SK-N-SH treated with all-trans-retinoic acid at 6 μM for 48 hours (cell line): ENCODE data around the gene ASNSD1.

Source experiments
- ATAC-seq: fragments of 200-7000 bp; cut with Tn5 transposase; 3 replicates; pipeline ENCODE4 v1.9.1; 2020; ENCODE audit warnings: mild to moderate bottlenecking, moderate library complexity
- BACH2 ChIP-seq: fragments of 250-450 bp; sonication (Bioruptor Pico); IDR thresholded peaks from 2 replicates; pipeline ENCODE4 v1.9.0; 2021; ENCODE audit warnings: mild to moderate bottlenecking, borderline replicate concordance
- CREB5 ChIP-seq: fragments of 250-450 bp; sonication (Bioruptor Pico); IDR thresholded peaks from 2 replicates; pipeline ENCODE4 v1.5.1; 2020; ENCODE audit warnings: low read depth, mild to moderate bottlenecking, moderate library complexity
- CSDC2 ChIP-seq: fragments of 250-450 bp; sonication (Bioruptor Pico); IDR thresholded peaks from 2 replicates; pipeline ENCODE4 v1.5.0; 2020; ENCODE audit warnings: mild to moderate bottlenecking, moderate library complexity
- CSRNP3 ChIP-seq: fragments of 250-450 bp; sonication (Bioruptor Pico); IDR thresholded peaks from 2 replicates; pipeline ENCODE4 v1.5.1; 2021; ENCODE audit warnings: mild to moderate bottlenecking, moderate library complexity
- GLIS3 ChIP-seq: fragments of 250-450 bp; sonication (Bioruptor Pico); IDR thresholded peaks from 2 replicates; pipeline ENCODE4 v1.5.0; 2020; ENCODE audit warnings: mild to moderate bottlenecking, moderate library complexity
- ISL1 ChIP-seq: fragments of 250-450 bp; sonication (Bioruptor Pico); IDR thresholded peaks from 2 replicates; pipeline ENCODE4 v2.1.2; 2022; ENCODE audit warnings: mild to moderate bottlenecking, moderate library complexity
- PATZ1 ChIP-seq: fragments of 250-450 bp; sonication (Bioruptor Pico); IDR thresholded peaks from 2 replicates; pipeline ENCODE4 v1.8.0; 2020; ENCODE audit warnings: mild to moderate bottlenecking, moderate library complexity, borderline replicate concordance
- POU6F1 ChIP-seq: fragments of 250-450 bp; sonication (Bioruptor Pico); IDR thresholded peaks from 2 replicates; pipeline ENCODE4 v1.8.0; 2021; ENCODE audit warnings: low read depth, mild to moderate bottlenecking, moderate library complexity, borderline replicate concordance
- RARB ChIP-seq: fragments of 250-450 bp; sonication (Bioruptor Pico); IDR thresholded peaks from 2 replicates; pipeline ENCODE4 v1.8.0; 2021; ENCODE audit warnings: mild to moderate bottlenecking, moderate library complexity
- SNAI2 ChIP-seq: fragments of 250-450 bp; sonication (Bioruptor Pico); IDR thresholded peaks from 2 replicates; pipeline ENCODE4 v1.5.0; 2020; ENCODE audit warnings: mild to moderate bottlenecking, moderate library complexity
- TCF4 ChIP-seq: fragments of 250-450 bp; sonication (Bioruptor Pico); IDR thresholded peaks from 2 replicates; pipeline ENCODE4 v1.8.0; 2021; ENCODE audit warnings: mild to moderate bottlenecking, moderate library complexity, borderline replicate concordance
- TOX ChIP-seq: fragments of 250-450 bp; sonication (Bioruptor Pico); IDR thresholded peaks from 2 replicates; pipeline ENCODE4 v1.8.0; 2021; ENCODE audit warnings: mild to moderate bottlenecking, moderate library complexity, borderline replicate concordance
- TSHZ2 ChIP-seq: fragments of 250-450 bp; sonication (Bioruptor Pico); IDR thresholded peaks from 2 replicates; pipeline ENCODE4 v1.5.0; 2020; ENCODE audit warnings: mild to moderate bottlenecking, moderate library complexity
- ZC3H10 ChIP-seq: fragments of 250-450 bp; sonication (Bioruptor Pico); IDR thresholded peaks from 2 replicates; pipeline ENCODE4 v1.5.1; 2021; ENCODE audit warnings: mild to moderate bottlenecking, moderate library complexity
- ZFP3 ChIP-seq: fragments of 250-450 bp; sonication (Bioruptor Pico); IDR thresholded peaks from 2 replicates; pipeline ENCODE4 v1.5.0; 2020; ENCODE audit warnings: mild to moderate bottlenecking, moderate library complexity
- ZFP30 ChIP-seq: fragments of 450-650 bp; formaldehyde crosslinking; IDR thresholded peaks from 2 replicates; pipeline ENCODE4 v1.5.0; 2022; ENCODE audit warnings: mild to moderate bottlenecking, moderate library complexity
- ZNF565 ChIP-seq: fragments of 450-650 bp; formaldehyde crosslinking; conservative IDR thresholded peaks from 2 replicates; pipeline ENCODE4 v1.5.0; 2020; ENCODE audit warnings: low read depth, mild to moderate bottlenecking, moderate library complexity
- ZNF70 ChIP-seq: fragments of 450-650 bp; formaldehyde crosslinking; IDR thresholded peaks from 2 replicates; pipeline ENCODE4 v1.5.0; 2020; ENCODE audit warnings: mild to moderate bottlenecking, moderate library complexity
- ZNF8 ChIP-seq: fragments of 450-650 bp; formaldehyde crosslinking; IDR thresholded peaks from 2 replicates; pipeline ENCODE4 v1.5.0; 2020; ENCODE audit warnings: mild to moderate bottlenecking, moderate library complexity

Gene ASNSD1

GRCh38 chr2:189681903-189682302 is 20.6 kb downstream of the ASNSD1 start:
- TF ChIP-seq TSHZ2 = no peak
- no peak for TF ChIP-seq ZC3H10 (CRISPR knock-in tag)
- TF ChIP-seq RARB = no peak
- no peak for TF ChIP-seq ISL1 (CRISPR knock-in tag)
- no peak for TF ChIP-seq TCF4 (CRISPR knock-in tag)
- TF ChIP-seq ZFP3 (CRISPR knock-in tag) = no peak
- TF ChIP-seq GLIS3 = no peak
- TF ChIP-seq CSRNP3 (CRISPR knock-in tag) = no peak
- no peak for TF ChIP-seq CREB5 (CRISPR knock-in tag)
- no peak for TF ChIP-seq ZNF70 (CRISPR knock-in tag)
- TF ChIP-seq, all 23 proteins: peak for 0
- ATAC-seq = no peak

- TF ChIP-seq CREB5 (CRISPR knock-in tag) (no peak), PATZ1 (CRISPR knock-in tag) (no peak), TOX (CRISPR knock-in tag) (no peak), SNAI2 (no peak)
These were observed 22.1 kb downstream of the ASNSD1 start for GRCh38 chr2:189683348-189683747.

GRCh38 chr2:189684811-189685210 is 23.6 kb downstream of the ASNSD1 start:
- TF ChIP-seq RARB (no peak), ZNF565 (CRISPR knock-in tag) (no peak), CSDC2 (CRISPR knock-in tag) (no peak), ZFP3 (CRISPR knock-in tag) (no peak), TOX (CRISPR knock-in tag) (no peak), BACH2 (CRISPR knock-in tag) (no peak), TSHZ2 (no peak), POU6F1 (CRISPR knock-in tag) (no peak), ISL1 (CRISPR knock-in tag) (no peak), CSRNP3 (CRISPR knock-in tag) (no peak), TCF4 (CRISPR knock-in tag) (no peak), ZC3H10 (CRISPR knock-in tag) (no peak), SNAI2 (no peak), ZFP30 (CRISPR knock-in tag) (no peak), ZNF8 (CRISPR knock-in tag) (no peak)
- ATAC-seq = no peak

More at GRCh38 chr2:189683348-189683747, 22.1 kb downstream of the ASNSD1 start:
- no peak; the same call in 2 of the 3 replicates for ATAC-seq
